Hepatocyte (in vitro differentiated cells): Measurements from ENCODE around the gene PLXNC1.

ENCODE experiments used
- EZH2 ChIP-seq: fragments of 200-600 bp; sonication (generic); IDR thresholded peaks from 2 replicates; pipeline ENCODE4 v1.6.1; 2016; ENCODE audit warnings: antibody characterized with exemption, mild to moderate bottlenecking, borderline replicate concordance
- TF ChIP-seq, protein P1 (sequence below): fragments of 200-600 bp; sonication (generic); IDR thresholded peaks from 2 replicates; pipeline ENCODE4 v1.5.1; 2016; ENCODE audit warnings: antibody characterized with exemption, mild to moderate bottlenecking; ENCODE audit not compliant: poor library complexity

- TF ChIP-seq, protein P1, sequence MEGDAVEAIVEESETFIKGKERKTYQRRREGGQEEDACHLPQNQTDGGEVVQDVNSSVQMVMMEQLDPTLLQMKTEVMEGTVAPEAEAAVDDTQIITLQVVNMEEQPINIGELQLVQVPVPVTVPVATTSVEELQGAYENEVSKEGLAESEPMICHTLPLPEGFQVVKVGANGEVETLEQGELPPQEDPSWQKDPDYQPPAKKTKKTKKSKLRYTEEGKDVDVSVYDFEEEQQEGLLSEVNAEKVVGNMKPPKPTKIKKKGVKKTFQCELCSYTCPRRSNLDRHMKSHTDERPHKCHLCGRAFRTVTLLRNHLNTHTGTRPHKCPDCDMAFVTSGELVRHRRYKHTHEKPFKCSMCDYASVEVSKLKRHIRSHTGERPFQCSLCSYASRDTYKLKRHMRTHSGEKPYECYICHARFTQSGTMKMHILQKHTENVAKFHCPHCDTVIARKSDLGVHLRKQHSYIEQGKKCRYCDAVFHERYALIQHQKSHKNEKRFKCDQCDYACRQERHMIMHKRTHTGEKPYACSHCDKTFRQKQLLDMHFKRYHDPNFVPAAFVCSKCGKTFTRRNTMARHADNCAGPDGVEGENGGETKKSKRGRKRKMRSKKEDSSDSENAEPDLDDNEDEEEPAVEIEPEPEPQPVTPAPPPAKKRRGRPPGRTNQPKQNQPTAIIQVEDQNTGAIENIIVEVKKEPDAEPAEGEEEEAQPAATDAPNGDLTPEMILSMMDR: no peak
- no peak for TF ChIP-seq EZH2
These were observed 80.1 kb downstream of the PLXNC1 start for GRCh38 chr12:94228488-94228907.
